NCI-H1417 (cell line): ENCODE data around the gene RING1.

Experiments
- DNase-seq, 3 experiments: peaks; one replicate each; lab custom pipeline; 2025; lab: John Stamatoyannopoulos, UW

The RING1 gene

GRCh38 chr6:33171880-33172687, 36.2 kb upstream of the RING1 start:
- DNase-seq = no peak

- DNase-seq = peak in 1 of 3 experiments; percentile 10
These were observed 35.4 kb upstream of the RING1 start for GRCh38 chr6:33172688-33173534.

GRCh38 chr6:33173535-33174180, 34.6 kb upstream of the RING1 start:
- DNase-seq = no peak

GRCh38 chr6:33174784-33175183, 33.5 kb upstream of the RING1 start:
- no peak for DNase-seq

- DNase-seq = no peak
These were observed 32.7 kb upstream of the RING1 start for GRCh38 chr6:33175436-33176069.

- DNase-seq = no peak
These were observed 31.4 kb upstream of the RING1 start for GRCh38 chr6:33176906-33177305.

GRCh38 chr6:33177552-33178446, 30.5 kb upstream of the RING1 start:
- DNase-seq = no peak

- DNase-seq = no peak
These were observed 29.4 kb upstream of the RING1 start for GRCh38 chr6:33178755-33179475.

GRCh38 chr6:33181141-33181540, 27.2 kb upstream of the RING1 start:
- DNase-seq = no peak

- no peak for DNase-seq
These were observed 25.1 kb upstream of the RING1 start for GRCh38 chr6:33183071-33183683.

GRCh38 chr6:33185190-33185589, 23.1 kb upstream of the RING1 start:
- no peak for DNase-seq

- DNase-seq = no peak
These were observed 22.6 kb upstream of the RING1 start for GRCh38 chr6:33185654-33186187.

GRCh38 chr6:33187809-33188208, 20.5 kb upstream of the RING1 start:
- DNase-seq = no peak

GRCh38 chr6:33189164-33189563, 19.1 kb upstream of the RING1 start:
- no peak for DNase-seq

GRCh38 chr6:33189625-33190448, 18.5 kb upstream of the RING1 start:
- DNase-seq = no peak

GRCh38 chr6:33190504-33191107, 17.7 kb upstream of the RING1 start:
- no peak for DNase-seq

GRCh38 chr6:33191383-33192104, 16.8 kb upstream of the RING1 start:
- no peak for DNase-seq
